GM21529 (cell line): ENCODE data around the gene EXOC6B.

Experiments
- ATAC-seq: cut with Tn5 transposase; IDR thresholded peaks from one replicate; pipeline ENCODE4 v1.9.1; 2021; ENCODE audit not compliant: unreplicated experiment

Gene EXOC6B

DNA sequence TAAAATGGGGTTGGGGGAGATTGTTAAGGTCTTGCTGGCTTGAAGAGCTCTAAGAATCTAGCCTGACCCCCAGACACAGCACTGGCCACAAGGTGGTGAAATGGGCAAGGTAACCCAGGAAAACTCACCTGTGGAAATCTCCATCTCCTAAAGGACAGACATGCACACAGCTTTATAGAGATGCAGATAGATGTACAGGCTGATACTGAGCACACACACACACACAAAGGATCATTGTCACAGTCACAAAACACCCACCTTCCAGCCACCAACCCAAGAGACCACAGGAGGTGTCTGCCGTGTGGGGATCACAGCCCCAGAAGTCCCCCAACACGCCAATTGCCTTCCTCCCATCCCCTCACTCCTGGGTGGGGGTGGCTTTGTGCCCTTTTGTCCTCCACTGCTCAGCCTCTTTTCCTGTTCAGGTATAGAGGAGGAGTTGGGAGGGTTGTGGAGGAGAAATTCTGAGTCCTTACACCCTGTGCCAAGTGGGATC is 674.9 kb downstream of the EXOC6B start:
- ATAC-seq: no peak

DNA sequence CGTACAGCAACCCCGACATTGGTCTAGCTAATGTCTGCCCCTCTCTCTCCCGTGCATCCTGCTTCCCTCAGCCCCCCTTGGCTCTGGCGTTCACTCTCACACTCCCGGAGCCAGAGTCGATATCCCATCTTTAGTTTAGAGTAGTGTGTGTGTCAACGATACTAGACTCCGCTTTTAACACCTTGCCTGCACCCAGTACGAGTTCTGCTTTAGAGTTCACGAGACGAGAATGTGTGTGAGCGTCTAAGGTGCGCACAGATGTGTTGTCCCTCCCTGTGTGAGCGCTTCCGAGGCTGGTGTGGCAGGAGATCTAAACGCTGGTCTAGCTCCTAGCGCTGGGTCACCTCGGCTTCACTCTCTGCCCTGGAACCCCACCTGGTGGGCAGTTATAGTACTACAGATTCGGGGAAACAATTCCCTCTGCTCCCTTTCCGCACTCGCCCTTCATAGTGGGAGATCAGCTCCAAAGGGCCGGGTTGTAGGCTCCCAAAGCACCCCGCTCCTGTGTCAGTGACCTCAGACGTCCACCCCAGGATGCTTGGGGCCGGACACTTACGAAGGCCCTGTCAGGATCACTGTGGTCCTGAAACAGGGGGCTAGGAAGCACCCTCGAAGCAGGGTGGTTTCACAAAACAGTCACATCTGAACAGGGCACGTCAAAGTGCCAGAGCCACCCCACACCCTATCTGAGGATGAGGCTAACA is 675.5 kb downstream of the EXOC6B start:
- ATAC-seq: peak; percentile 90

DNA sequence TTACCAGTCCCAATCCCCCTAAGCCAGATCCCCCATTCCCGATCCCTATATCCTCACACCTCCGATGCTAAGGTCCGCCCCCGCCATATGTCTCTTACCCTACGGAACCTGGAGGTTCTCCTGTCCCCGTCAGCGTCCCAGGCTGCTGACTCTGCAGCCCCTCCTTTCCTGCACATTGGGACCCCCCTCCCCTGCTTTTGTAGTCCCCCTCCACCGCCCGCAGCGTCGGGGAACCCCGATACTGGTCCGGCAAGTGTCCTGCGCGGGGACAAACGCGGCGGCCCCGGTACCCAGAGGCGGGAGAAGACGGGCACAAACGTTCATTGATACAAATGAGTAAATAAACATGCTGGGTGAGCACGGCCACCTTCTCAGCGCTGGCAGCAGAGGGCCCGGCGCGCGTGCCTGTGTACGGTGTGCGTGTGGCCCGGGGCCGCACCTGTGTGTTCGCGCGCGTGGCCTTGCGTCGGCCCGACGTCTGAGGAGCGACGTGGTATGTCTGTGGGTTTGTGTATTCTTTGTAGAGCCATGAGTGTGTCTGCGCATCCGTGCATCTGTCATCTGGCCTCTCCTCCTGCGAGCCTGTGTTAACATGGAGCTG is 676.2 kb downstream of the EXOC6B start:
- peak; percentile 3 for ATAC-seq

DNA sequence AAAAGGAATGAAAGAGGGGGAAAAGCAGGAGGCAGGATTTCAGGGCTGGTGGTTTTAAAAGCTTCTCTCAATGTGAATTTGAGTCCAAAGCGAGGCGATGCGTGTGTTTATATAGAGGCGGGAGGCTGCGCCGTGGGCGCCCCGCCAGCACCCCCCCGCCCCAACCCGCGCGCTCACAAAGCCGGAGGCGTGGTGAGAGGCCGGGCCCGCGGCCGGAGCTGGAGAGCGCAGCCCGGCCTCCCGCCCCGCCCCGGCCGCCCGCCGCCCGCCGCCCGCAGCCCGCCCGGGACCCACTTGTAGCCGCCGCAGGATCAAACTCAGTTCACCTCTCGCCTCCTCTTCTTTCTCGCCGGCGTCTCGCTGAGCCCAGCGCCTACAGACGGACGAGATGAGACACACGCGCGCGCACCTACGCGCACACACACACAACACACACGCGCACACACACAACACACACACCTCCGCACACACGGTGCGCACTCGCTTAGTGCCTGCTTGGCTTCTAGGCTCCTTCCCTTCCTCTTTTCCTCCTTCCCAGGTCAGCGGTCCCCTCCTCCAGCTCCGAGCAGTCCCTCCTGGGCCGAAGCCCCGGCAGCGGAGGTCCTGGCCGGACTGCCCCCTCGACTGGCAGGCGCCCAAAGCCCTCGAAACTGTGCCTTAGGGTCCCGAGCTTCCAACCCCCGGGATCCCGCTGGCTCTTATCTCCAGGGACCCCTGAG is 676.8 kb downstream of the EXOC6B start:
- ATAC-seq: no peak

DNA sequence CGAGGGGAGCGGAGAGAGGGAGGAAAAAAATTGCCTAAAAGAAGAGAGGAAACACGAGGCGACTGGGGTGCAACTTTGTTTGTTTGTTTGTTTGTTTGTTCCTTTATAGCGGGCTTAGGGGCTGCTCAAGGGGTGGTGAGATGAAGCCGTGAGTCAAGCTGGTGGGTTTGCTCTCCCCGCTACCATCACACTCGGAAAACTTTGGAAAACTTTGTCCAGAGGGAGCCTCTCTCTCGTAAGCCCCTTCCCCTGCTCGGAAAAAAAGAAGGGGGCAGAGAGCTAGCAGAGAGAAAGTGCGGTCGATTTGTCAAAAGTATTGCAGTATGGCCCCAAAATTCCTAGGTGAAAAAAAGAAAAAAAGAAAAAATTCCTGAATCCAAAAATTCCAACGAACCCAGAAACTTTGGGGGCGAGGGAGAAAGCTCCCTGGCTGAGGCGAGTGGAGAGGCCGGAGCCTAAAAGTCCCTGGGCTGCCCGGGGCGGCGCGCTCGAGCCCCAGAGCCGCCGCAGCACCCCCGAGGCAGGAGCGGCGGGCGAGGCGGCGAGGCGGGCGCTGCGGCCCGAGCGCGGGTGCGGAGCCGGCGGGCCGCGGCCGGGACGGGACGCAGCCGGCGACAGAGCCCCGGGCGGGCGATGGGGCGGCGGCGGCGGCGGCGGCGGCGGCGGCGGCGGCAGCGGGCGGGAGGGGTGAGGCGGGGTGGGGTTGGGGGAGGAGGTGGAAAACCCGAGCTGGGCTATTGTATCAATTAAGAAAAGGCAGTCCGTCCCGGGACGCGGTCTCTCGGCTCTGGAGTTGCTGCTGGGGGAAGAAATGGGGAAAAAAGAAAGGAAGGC is 677.6 kb downstream of the EXOC6B start:
- no peak for ATAC-seq

DNA sequence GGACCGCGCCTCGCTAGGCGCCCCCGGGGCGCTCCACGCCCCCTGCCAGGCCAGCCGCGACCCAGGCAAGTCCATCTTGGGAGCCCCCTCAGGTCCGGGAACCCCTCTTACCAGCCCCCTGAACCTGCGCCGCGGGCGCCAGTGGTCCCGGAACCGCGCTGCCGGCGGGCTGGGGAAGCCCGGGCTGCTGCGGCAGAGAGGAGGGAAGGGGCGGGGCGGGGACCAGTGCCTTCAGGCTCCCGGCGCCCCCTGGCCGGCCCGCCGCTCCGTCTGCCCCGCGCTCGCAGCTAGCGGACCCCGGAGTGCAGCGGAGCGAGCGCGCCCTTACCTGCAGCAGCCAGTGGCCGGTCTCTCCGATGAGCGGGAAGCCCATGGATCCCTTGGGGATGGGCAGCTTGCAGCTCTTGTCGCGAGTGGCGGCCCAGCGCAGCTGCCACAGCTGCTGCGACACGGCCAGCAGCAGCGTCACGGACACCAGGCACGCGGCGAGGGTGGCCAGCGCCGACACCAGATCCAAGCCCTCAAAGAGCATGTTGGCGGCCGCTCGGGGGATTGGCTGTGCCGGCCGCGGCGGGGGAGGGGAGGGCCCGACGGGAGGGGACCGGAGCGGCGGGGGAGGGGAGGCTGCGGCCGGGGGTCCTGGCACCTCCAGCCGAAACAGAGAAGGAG is 678.4 kb downstream of the EXOC6B start, which contains the start of gene CYP26B1:
CYP26B1 (minus strand) TSS at position 560 of the 669 bp plus-strand sequence; CDS start at position 532, 28 bp downstream.
- ATAC-seq: no peak

DNA sequence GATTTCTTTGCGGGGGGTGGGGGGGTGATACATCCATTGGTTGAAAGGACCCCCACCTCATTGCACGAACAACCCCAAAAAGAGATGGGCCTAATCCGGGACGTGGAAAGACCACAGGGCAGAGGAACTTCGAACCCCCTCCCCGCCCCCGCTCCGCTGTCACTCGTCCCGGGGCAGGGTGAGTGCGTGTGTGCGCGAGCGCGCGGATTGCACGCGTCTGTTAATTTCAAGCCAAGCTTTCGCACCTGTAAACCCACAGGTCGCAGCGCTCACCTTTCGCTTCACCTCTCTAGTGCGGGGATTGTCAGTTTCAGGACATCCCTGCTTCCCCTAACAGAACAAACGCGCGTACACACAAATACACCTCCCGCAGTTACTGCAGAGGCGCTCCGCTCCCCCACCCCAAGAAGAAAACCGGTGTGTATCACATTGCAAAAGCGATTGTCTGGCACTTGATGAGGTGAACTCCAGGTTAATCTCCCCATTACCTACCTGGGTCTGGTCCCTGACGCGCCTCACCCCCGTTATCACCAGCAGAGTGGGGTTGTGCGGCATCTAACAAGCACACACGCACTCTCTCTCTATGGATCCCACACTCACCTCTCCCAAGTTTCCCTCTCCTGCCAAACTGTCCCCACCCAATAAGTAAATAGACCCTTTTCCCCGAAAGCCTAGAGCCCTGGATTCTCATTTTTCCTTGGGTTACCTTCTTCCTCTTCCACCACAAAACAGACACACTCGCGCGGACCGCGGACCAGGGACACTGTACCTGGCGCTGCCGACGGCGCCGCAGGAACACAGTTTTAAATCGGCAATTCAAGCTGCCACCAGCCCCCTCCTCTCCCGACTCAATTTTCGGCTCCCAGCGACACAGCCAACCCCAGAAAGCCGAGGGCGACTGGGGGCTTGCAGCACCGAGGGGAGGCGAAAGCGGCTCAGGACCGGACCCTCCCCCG is 679.2 kb downstream of the EXOC6B start:
- no peak for ATAC-seq

DNA sequence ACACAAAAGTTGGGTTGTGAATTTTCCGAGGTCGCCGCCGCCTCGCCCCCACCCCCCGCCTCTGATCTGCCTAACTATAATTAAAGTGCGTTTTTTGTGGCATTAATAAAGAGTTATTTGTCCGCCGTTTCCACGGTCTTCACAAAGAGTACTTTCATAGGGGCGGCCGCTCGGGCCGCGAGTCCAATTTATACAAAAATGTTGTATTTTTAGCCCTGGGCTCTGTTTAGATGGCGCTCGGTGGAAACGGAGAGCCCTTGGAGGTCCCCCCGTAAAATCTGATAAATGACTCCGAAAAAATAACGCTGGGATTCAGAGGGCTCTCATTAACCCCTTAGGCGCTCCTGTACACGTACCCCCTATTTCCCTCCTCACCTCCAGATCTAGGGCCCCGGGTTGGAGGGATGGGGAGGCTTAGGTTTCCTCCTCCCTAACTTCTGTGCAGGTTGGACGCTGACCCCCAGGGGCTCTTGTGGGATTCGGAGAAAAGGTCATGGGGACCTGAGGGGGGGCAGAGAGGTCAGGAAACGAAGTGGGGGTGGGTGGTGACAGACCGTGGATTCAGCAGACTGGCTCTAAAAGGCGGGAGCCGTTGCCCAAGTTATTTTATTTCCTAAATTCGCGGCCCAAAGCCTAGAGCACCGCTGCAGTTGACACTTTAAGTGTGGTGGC is 680.0 kb downstream of the EXOC6B start:
- ATAC-seq: no peak

DNA sequence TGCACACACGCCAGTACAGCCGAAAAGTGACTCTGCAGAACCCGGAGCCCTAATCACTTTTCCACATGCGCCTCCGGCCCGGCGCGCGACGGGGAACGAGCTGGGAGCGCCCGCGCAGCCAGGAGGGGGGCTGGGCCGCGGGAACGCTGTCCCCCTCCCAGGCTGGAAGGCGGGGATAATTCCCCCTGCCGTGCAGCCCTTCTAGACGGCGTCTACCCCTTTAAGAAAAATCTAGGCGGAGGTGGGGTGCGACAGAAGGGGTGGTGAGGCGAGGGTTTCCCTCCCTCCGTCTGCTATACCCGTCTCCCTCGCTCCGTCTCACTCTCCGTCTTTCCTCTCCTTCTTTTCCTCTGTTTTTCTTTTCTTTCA is 680.6 kb downstream of the EXOC6B start:
- ATAC-seq: no peak

DNA sequence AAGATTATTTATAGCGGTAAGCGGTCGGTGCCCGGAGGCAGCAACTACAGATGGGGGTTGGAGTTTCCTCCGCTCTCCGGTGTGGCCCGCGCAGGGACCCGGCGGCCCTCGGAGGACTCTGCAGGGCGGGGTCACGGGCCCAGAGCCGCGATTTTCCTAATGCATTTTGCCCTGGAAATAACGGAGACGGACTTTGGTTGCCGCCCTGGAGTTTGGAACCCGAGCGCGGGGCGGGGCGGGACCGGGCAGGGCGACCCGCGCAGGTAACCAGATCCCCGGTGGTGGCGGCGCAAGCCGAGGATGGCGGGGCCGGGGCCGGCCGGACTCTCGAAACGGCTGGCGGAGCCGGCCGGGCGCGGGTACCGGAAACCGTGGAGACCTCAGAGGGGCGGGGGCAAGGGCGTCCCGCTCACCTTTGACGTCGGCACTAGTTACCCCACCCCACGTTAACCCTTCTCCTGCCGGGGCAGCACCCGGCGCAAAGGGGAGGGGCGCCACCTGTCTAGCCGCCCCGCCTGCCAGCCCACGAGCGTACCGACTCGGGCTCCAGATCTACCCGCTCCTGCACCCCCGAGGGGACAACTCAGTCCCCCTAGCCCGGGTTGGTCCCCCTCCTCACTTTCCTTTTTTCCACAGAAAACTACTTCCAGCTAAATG is 681.1 kb downstream of the EXOC6B start:
- ATAC-seq: no peak

DNA sequence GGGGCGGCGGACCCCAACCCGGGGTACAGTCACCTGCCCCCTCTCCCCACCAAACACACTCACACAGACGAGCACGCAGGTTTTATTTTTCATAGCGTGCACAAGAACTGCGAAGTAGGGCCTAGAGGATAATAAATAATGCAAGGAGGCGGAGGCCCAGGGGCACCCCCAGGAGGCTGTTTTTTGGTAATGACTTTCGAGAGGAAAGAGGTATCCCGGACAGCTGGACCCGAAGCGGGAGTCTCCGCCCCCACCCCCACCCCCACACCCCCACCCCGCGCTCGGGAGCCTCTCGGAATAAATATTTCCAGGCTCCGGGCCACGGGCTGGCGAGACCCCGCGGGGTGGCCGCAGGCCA is 681.6 kb downstream of the EXOC6B start:
- no peak for ATAC-seq

DNA sequence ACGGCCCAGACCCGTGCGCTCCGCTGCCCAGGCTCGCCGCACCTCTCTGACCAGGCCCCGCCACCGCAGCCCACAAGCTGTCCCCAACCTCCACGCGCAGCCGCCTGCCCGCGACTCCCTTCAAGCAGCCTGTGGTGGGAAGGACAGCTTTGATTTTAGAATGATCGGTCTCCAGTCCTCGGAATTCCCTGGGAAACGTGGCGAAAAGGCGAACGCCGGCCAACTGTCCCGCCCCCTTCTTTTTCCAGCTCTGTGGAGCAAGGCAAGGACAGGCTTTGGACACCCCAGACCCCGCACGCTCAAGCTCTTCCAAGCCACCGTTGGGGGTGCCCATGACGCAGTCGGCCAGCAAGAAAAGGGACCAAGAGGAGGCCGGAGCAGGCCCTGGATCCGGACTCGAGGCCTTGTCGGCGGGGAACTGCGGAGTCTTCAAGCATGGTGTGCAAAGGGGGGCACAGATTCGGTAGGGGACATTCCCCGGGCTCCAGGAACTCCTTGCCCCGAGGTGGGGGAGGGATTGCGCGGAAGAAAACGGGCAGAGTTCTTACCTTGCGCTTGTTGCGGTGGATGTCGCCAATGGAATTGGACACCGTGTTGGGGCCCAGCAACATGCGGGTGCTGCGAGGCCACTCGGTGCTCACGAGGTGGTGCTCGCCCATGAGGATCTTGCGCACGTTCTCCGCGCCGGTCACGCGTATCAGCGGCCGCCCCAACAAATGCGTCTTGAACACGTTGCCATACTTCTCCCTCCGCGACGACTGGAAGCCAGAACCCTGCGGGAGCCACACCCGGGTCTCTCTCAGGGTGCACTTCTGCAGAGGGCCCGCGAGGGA is 682.2 kb downstream of the EXOC6B start:
- no peak for ATAC-seq

DNA sequence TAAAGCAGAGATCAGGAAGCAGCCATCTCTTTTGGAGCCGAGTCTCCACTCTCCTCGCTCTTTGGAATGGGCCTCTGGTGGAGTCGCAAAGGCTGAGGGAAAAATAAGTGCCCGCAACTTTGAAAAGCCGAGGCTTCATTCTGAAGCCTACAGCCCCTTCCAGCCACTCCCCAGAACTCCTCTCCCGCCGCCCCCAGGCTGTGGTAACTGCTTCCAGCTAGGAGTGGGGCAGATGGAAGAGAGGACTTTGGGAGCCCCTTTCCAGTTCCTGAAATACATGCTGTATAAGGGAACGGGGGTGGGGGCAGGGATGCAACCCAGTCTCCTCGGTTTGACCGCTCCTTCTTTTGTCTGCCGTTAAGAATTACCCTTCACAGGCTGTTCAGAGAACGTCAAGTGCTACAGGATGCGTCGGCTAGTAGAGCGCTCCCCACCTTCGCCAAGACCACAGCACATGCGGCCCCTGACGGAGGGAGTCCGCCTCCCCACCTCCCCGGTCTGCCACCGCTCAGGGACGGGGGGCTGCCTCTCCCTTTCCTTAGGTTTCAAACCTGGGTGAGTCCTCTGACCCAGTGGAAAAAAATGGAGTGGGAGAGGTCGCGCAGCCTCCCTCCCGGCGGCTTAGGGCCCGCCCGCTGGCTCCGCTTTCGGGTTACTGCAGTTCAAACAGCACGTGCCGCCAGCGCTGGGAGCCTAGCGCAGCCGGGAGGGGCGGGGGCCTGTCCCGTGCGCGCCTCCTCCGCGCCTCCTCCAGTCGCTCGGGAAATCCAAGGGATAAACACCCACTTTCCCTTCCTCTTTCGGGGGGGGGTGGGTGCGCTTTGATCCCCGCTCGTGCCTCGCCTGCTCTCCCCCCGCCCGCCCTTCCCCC is 683.0 kb downstream of the EXOC6B start:
- ATAC-seq: no peak

DNA sequence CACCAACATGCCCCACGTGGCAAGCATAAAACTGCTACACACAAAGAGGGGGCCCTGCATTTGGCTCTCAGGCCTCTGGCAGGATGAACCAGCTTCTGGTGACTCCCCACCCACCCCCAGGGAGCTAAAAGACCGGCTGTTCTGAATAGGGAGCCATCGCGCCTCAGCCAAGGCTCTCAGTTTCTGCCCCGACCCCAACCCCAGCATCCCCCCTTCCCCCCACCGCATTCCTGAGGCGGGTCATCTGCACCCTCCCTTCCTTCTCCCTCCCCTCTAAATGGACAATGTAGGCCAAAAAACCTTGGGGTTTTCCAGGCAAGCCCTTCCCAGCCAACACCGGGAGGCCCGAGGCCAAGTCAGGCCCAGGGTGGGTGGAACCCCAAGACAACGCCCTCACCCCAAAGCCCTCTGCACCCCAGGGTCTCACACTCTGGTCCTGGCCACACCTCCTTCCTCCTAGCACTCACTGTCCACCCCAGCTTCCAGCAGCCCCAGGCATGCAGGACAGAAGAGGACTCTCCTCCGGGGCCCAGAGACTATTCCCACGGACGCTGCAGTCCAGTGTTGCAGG is 683.9 kb downstream of the EXOC6B start:
- ATAC-seq: no peak

DNA sequence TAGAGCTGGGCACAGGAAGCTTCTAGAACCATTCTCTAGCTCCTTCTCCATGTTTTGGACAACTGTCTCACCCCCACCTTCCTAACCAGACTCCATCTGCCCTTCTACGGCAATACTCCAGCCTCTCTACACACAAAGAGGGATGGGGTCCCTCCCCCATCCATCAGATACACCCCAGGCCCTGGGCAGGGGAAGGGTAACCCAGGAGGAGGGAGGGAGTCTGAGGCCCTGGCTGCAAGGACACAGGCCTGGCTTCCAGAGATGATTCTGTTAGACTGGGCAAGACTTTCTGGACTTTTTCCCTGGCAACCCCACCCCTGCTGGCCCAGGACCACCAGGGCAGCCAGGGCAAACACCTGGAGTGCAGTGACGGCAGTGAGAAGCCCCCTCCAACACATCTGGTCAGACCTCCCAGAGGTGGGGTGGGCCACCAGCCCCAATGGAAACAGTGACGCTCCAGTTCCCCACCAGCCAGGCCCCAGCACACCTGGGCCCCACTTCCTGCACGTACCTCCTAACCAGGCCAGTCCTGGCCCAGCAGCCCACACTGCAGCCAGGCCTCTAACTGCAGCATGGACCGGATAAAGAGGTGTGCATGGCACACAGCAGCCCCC is 684.7 kb downstream of the EXOC6B start:
- no peak for ATAC-seq

DNA sequence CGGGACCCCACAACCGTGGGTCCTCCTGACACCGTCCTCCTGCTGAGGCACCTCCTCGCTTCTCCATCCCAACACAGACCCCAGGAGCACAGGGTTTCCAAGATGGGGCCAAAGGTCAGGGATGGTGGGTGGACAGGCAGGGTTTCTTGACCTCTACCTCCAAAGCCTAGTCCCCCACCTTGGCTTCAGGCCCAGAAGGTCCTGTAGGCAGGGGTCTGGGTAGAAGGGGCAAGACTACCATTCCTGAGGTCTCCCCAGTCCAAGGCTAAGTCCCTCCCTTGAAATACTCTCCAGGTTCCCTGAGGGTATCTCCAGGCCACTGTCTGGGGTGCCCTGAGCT is 685.2 kb downstream of the EXOC6B start:
- no peak for ATAC-seq
